ENCODE data around the gene RAB23.

DNA sequence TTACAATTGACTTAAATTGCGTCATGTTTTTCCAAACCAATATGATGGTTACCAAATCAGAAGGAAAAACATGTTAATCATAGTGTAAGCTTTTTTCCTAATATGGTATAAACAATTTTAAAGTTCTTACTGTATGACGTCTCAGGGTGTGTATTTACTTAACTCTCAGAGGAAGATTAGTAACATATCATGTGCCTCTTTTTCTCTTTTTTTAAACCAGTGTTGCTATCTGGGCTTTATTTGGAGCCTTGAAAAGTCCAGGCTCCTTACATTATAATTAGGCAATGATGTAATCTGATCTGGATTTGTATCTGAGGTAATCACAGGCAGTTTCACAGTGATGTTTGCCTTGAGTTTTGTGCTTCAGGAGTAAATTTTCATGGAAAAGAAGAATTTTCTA, 20.4 kb upstream of the RAB23 start:
- TF ChIP-seq, protein P1, sequence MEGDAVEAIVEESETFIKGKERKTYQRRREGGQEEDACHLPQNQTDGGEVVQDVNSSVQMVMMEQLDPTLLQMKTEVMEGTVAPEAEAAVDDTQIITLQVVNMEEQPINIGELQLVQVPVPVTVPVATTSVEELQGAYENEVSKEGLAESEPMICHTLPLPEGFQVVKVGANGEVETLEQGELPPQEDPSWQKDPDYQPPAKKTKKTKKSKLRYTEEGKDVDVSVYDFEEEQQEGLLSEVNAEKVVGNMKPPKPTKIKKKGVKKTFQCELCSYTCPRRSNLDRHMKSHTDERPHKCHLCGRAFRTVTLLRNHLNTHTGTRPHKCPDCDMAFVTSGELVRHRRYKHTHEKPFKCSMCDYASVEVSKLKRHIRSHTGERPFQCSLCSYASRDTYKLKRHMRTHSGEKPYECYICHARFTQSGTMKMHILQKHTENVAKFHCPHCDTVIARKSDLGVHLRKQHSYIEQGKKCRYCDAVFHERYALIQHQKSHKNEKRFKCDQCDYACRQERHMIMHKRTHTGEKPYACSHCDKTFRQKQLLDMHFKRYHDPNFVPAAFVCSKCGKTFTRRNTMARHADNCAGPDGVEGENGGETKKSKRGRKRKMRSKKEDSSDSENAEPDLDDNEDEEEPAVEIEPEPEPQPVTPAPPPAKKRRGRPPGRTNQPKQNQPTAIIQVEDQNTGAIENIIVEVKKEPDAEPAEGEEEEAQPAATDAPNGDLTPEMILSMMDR (conservative IDR thresholded peaks at IDR 0.05; ENCODE audit: low read depth in 2 of 2), result no peak
- TF ChIP-seq POLR2AphosphoS5 (IDR thresholded peaks at IDR 0.05; ENCODE audit: low read depth), result no peak
- TF ChIP-seq EZH2 (IDR thresholded peaks at IDR 0.05; ENCODE audit: low read depth, unreplicated experiment), result no peak
- TF ChIP-seq EZH2phosphoT487 (IDR thresholded peaks at IDR 0.05; ENCODE audit: unreplicated experiment), result no peak
- no peak for TF ChIP-seq ZNF114 (CRISPR knock-in tag; IDR thresholded peaks at IDR 0.05)
- no peak for TF ChIP-seq JUNB (IDR thresholded peaks at IDR 0.05; ENCODE audit: unreplicated experiment)
- TF ChIP-seq CREB1 (CRISPR knock-in tag; IDR thresholded peaks at IDR 0.05; ENCODE audit: low read depth), result no peak

Measured in GM23338 (cell line).